ENCODE measurements around the gene ANGEL2.

- TF ChIP-seq, protein P1, sequence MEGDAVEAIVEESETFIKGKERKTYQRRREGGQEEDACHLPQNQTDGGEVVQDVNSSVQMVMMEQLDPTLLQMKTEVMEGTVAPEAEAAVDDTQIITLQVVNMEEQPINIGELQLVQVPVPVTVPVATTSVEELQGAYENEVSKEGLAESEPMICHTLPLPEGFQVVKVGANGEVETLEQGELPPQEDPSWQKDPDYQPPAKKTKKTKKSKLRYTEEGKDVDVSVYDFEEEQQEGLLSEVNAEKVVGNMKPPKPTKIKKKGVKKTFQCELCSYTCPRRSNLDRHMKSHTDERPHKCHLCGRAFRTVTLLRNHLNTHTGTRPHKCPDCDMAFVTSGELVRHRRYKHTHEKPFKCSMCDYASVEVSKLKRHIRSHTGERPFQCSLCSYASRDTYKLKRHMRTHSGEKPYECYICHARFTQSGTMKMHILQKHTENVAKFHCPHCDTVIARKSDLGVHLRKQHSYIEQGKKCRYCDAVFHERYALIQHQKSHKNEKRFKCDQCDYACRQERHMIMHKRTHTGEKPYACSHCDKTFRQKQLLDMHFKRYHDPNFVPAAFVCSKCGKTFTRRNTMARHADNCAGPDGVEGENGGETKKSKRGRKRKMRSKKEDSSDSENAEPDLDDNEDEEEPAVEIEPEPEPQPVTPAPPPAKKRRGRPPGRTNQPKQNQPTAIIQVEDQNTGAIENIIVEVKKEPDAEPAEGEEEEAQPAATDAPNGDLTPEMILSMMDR (IDR thresholded peaks at IDR 0.05) = no peak
- TF ChIP-seq POLR2A (IDR thresholded peaks at IDR 0.05) = no peak
Measured at GRCh38 chr1:212951126-212951946, 64.3 kb downstream of the ANGEL2 start.

Data from adrenal gland (tissue), 5 donors.